HG02981 (cell line): Measurements from ENCODE around the gene IQSEC1.

ENCODE experiments used
- ATAC-seq: cut with Tn5 transposase; IDR thresholded peaks from one replicate; pipeline ENCODE4 v1.9.1; 2021; ENCODE audit warnings: mild to moderate bottlenecking, moderate library complexity; ENCODE audit not compliant: unreplicated experiment

Gene IQSEC1

DNA sequence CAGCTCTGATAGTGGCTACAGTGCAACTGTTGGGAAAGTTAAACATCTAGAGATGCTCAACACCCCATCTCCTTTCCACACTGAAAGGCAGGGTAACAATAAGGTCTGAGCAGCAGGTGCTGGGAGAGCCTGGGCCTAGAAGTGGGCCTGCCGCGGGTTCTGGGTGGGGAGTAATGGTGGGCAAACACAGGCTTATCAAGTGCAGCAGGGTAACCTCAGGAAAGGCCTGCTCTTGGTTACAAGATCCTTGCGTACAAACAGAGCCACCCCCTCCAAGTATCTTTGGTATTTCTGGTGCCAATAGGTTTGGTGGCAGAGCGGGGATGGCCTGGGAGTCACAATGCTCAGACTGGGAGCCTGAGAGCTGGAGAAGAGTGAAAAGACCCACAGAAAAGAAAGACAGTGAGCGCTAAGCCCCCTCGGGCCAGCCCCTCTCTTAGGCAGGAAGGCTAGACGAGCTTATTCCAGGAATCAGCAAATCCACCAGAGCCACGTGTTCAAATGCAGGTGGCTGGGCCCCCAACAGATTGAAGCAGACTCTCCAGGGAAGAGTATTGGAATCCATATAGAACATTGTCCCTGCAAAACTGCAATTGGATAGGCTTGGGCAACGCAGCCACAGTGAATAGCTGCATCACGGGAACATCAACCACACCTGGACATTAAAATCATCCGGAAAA is 2.7 kb downstream of the IQSEC1 start:
- ATAC-seq, result no peak

DNA sequence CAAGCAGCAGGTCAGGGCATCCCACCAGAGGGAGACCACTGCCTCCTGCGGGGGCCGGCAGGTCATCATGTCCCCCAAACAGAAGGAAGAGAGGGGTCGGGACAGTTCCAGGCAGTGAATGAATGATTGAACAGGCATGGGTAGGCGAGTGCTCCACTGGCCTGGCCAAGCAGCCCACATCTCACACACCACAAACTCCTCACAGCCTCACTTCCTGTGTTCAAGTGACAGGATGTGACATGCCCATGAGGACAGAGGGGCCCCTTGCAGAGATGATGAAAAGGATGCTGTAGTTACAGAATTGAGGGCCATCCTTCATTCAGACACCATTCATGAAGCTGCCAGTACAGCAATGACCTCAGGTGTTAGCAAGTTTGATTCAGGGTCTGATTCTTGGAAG is 3.7 kb downstream of the IQSEC1 start:
- peak; percentile 62 for ATAC-seq

DNA sequence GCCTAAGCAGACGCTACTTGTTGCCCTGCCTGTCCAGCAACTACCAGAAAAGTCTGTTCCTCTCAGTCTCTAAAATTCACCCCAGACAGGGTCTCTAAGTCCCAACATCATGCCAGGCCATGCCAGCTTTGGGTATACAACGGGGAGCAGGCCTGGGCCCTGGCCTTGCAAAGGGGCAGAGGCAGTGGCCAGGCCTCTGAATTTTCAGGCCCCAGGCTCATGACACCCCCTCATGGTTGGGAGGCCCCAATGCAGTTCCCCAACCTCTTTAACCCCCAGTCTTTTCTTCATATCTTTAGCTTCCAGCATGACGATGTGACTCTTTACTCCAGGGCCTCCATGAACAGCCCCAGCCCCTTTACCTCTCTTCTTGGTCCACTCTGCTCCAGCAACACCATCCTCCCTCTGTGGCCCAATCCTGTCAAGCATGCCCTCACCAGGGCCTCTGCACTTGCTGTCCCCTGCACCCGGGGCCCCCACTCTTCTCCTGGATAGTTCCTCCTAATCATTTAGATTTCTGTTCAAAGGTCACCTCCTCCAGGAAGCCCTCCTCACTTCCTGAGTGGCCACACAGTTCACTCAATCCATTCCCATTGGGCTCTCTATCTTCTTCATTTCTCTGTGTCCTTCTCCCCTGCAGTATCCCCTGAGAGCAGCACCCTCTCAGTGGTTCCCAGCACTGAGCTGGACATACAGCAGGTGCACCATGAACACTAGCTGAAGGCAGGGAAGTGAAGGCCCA is 4.8 kb downstream of the IQSEC1 start:
- ATAC-seq, result no peak

DNA sequence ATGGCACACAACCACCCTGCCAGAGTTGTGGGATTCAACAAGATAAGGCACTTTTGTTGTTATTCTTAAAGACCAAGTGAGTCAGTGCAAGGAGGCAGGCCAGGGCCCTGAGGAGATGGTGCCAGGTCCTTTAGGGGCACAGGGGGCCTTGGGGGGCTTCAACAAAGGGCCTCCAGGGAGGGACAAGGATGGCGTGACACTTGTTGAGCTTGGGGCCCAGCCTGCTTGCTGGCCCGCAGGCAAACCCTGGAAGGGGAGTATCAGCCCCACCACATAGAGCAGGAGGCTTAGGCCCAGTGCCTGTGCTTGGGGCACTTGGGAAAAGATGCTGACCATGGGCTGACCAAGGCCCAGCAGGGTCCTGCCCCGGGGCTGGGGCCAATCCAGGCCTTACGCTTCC is 5.5 kb downstream of the IQSEC1 start:
- no peak for ATAC-seq

DNA sequence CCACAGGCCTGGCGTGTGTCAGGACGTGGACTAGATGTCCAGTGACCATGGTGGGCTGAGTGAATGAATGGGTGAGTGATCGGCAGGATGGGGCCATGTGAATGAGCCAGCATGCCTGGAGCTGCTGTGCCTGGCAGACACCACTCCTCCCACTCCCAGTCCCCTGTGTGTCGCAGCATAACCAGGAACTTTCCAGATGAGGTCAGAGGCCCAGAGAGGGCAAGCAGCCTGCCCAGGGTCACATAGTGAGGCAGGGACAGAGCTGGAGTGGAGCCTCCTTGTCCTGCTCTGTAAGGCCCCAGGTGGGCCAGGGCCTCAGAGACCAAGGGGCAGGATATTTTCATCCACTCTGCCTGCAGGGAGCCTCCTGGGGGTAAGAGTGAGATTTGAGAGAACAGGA is 6.4 kb downstream of the IQSEC1 start:
- ATAC-seq, result no peak

DNA sequence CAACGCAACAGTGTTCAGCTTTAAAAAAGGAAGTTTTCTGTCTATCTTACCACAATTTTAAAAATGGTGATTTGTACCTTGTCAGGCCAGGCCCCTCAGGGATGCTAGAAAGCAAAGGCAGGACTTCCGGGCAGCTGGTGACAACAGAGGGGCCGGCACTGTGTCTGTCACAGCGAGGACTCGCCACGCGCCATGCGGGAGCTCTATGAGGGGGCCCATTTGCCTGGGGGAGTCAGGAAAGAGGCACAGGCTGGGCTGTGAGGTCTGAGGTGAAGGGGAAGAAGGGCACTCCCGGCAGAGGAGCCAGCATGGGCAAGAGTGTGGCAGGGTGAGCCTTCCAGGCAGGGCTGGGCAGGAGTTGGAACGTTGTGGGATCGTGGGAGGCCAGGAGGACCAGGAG is 7.0 kb downstream of the IQSEC1 start:
- no peak for ATAC-seq

DNA sequence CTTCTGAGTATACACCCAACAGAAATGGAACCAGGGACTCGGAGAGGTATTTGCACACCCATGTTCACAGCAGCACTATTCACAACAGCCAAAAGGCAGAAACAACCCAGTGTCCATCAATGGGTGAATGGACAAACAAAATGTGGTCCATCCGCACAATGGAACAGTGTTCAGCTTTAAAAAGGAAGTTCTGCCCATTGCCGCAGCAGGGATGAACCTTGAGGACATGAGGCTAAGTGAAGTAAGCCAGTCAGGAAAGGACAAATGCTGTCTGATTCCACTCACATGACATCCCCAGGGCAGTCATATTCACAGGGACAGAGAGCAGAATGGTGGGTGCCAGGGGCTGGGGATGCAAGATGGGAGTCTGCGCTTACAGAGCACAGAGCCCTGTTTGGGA is 7.5 kb downstream of the IQSEC1 start:
- no peak for ATAC-seq

DNA sequence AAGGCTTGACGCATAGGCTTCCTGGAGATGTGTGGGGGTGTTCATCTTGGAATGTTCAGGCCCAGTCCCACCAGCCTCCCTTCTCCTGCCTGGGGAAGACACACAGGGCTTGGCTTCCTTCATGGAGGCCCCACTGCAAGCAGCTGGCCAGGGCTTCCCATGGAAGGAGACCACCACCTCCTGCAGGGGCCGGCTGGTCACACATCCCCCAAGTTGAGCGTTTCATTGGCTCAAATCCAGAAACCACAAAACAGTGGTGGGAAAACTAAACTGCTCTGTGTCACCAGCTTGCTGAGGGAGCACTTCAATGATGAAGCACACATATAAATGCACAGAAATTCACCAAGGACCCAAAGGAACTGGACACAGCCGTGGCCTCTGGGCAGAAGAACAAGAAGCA is 8.3 kb downstream of the IQSEC1 start:
- ATAC-seq, result no peak

DNA sequence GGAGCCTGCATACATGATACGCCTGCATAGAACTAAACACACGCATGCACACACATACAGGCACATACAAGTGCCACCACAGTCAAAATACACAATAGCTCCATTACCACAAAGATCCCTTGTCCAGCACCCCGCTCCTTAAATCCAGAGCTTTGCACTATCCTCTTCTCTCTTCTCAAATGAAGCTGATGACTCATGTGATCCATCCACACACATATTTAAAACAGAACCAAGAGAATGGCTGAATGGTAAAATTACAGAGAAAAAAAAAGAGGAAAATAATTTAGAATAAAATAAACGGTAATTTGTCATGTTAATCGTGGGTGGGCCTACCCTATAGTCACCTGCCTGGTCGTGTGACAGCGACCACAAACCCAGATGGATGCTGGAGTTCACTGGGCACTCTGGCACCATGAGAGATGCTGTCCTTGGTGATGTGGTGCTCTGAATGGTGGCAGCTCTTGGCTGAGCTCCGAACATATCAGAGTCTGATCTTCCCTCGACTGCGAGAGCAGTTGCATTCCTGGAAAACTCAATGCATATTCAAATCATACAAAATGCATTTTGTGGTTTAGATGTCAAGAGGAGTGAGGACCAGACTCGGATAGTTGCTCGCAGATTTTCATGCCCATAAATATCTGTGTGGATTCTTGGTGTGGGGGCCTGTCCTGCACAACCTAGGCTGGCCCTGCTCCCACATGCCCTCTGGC is 8.9 kb downstream of the IQSEC1 start:
- ATAC-seq, result no peak

DNA sequence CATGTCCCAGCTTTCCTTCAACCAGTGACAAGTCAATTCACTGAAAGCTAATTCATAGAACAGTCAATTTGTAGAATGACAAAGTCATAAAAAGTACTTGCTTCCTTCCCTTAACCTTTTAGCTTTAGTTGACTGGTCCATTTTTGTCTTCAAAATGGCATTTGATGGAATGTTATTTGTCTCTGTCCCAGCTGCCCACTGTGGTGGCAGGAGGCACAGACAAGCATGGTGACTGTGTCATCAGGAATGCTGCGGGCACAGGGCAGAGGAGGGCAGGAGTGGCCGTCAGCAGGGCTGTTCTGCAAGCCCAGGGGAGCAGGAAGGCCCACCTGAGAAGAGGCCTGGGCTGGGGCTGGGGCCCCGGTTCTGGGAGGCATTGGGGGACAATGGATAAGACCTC is 10.0 kb downstream of the IQSEC1 start:
- no peak for ATAC-seq

DNA sequence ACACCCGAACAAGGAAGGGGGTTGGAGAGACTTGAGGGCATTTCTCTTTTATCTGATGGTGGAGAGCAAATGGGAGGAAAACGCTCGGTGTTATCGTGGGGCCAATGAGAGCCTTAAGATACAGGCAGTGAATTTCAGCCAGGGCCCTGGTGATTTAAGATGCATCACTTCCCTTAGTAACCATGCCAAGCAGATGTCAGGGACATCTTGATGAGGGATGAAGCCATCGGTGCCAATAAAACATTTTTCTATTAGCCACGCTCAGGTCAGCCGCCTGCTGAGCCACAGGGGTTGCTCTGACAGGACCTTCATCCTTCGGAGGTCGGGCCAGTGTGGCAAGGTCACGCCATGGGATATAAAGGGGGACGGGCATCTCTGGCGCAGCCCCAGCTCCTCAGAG is 10.6 kb downstream of the IQSEC1 start:
- ATAC-seq, result no peak

DNA sequence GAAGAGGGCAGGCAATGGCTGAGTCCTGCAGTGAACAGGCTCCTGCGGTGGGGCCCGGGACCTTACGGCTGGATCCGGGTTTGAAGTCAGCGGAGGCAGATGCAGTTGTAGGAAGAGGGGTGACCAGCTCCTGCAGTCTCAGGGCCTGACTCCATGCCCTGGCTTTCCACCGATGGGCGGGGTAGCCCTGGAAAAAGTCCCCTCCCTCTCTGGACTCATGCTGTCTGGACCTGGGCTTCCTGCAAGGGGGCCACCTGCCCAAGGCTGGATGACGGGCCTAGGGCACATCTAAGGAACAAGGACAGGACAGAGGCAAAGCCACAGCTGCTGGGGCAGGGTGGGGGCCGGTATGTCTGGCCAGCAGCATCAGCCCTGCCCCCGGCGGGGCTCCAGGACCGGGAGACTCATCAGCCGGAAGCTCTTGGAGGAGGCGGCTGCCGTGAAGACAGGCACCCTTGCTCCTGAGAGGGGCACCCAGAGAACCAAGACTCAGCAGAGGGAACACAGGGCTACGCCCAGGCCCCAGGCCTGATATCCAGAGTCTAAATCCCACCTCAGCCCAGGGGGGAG is 12.8 kb downstream of the IQSEC1 start:
- ATAC-seq, result no peak

DNA sequence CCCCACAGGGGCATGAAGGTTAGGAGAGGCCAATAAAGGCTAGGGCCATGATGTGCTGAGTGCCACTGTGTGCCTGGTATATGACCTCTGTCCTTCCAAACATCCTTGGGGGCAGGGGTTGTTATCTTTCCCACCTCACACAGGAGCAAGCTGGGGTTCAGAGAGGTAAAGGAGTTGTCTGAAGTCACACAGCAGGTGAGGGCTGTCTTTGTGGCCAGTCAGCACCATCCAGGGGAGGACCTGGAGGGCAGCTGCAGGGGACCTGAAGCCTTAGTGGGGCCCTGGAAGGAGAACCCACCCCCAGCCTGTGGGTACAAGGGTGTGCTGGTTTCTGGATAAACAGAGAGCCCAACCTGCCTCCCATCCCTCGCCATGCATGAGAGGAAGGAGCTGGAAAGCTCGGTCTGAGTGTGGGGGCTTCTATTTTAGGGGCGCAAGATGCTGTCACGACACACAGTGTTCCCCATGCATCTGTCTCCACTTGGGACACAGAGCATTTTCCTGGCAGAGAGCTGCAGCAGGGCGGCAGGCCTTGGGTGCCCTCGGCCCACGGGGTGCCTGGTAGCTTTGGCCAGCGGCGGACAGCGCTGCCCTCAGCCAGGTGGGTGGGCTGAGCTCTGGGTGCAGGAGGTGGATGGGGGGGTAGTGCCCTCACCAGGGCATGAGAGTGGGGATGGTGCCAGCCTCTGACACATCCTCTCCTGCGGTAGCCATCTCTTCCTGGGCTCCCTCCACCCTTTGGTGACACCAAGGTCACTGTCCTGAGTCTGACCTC is 14.7 kb downstream of the IQSEC1 start:
- no peak for ATAC-seq

DNA sequence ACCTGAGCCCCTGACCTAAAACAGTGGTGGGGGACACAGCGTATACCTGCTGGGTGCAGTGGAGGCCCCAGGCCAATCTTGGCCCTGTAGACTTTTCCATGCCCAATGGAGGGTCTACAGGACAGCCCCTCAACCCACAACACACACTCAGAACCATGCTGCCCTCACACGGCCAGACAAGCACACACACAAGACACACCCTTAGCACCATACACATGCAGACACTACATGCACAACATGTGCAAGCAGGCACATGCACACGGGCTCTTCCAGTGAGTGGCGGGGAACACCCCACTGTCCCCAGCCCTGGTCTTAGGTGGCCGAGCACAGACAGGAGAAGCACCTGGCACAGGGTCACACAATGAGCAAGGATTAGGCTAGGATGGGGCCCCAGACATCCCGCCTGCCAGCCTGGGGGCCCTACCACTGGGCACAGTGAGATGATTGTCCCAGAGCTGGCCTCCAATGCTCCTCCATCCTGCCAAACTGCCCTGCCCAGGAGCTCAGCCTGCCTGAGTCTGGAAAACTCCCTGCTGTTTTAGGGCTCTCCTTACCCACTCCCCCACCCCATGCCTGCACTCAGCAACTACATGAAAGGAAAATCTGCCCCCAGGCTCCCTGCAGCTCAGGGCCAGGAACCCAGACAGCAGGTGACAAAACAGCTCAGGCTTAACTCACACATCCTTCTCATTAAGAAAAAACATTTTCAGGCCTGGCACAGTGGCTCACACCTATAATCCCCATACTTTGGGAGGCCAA is 15.8 kb downstream of the IQSEC1 start:
- ATAC-seq, result no peak

DNA sequence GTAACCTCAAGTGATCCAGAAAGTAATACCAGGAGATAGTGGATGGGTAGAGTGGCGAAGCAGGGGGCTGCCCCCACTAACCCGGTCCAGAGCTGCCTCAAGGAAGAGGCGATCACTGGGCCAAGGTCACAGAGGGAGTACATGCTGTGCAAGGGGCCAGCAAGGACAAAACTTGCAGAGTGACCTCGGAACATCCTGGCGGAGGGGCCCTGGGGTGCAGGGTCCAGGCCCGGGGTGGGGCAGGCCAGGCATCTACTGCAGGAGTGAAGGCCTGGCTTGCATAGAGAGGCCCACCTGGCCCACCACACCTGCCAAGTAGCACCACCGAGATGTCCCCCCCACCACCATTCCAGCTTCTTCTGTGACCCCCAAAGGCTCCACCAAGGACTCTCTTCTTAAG is 17.6 kb downstream of the IQSEC1 start:
- ATAC-seq, result no peak

DNA sequence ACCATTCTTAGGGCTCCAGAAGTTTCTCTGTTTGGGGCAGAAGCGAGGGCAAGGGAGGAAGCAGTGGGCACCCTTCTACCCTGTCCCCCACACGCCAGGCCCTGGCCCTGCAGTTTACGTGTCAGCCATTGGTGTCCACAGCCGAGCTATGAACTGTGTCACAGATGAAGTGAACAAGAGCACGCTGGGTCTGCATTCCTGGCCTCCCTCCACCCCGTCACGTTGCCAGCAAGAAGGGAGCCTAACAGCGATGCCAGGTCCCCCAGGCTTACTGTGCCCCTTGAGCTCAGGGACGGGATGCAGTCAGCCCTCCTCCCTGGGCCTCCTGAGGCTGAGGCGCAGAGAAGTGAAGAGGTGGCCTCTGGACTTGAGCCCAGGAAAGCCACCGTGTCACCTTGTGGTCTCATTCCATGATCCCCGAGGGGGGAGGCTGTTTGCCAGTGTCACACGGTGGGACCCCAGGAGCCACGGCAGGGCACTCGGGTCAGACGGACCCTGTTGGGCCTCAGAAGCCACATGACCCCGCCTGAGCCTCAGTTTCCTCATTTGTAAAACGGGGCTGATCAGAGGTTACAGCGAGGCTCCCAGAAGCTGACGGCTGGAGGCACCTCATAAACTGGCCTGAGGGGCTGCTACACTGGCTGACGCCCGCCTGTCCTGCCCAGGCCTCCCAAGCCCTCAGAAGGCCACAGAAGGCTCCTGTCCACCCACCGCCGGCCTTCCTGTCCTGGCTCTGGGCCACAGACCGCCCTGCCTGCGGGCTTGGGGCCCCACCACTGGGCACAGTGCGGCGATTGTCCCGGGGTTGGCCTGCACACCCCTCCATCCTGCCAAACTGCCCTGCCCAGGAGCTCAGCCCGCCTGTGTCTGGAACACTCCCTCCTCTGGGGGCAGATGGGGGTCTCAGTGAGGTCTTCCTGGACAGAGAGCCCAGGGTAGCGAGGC is 18.6 kb downstream of the IQSEC1 start:
- ATAC-seq, result no peak

DNA sequence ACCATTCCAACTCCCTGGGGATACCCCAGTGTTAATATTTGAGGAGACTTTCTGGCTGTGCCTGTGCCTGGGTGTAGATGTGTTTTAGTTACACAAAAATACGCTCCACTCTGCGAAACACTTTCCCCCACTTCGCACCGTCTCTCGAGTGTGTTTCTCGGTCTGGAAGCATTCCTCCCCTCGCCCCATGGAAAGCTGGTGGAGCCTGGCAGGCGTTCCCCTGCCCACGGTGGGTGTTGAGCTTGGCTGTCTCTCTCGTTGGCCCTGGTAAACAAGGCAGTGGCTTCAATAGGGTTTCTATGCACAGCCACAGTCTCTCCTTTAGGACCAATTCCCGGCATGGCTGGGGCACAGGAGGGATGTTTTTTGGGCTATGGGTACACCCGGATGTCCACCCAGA is 19.3 kb downstream of the IQSEC1 start:
- no peak for ATAC-seq

DNA sequence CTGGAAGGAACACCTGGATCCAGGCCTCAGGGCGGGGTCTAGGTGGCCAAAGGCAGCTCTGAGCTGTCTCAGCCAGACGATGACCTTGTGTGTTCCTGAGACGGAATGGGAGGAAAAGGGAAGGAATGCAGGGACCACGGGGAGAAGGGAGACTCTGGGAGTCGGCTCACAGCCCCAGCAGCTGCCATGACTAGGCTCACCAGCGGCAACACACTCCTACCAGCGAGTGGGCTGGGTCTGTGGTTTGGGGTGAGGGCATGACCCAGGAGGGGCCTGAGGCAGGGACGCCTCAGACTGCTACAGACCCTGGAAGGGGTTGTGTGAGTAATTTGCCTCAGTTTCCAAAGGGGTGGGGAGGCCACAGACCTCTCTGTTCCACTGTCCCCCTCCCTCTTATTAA is 19.8 kb downstream of the IQSEC1 start:
- ATAC-seq, result no peak

DNA sequence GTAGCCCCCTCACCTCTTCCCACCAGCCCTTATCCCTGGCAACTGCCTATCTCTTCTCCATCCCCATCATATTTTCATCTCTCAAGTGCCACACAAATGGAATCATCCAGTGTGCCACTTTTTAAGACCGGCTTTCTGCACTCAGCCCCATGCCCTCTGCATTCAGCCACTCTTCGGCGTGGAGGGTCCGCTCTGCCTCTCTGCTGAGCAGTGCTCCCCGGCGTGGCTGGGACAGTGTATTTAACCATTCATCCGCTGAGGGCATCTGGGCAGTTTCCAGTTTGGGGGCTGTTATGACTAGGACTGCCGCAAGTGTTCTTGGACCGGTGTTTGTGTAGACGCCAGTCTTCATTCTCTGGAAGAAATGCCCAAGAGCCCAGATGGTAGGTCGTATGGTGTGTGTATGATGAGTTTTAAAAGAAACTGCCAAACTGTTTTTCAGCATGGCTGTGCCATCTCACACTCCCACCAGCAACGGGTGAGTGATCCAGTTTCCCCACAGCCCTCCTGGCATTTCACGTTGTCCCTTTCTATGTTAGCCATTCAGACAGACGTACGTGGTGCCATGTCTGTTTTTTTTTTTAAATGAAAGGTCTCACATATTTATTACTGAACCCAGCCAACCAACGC is 20.9 kb downstream of the IQSEC1 start:
- ATAC-seq, result no peak
